Measurements from ENCODE around the gene YARS1. TPM values are rescaled to one million over a fixed set of nuclear protein-coding genes. Genes with fewer than 3 reads are reported as not detected.

The YARS1 gene
- total RNA-seq, 1 donor from 2014 or later: 29.8 TPM

- ATAC-seq: no peak
- DNase-seq (ENCODE audit: missing footprints): no peak
- intact Hi-C loops (cut with DNase I): no loop called here
Observed at GRCh38 chr1:32770221-32770731, 46.9 kb downstream of the YARS1 start.

- no peak for ATAC-seq
- no peak for DNase-seq (ENCODE audit: missing footprints)
- intact Hi-C loops (cut with DNase I): no loop called here
Observed at GRCh38 chr1:32769524-32770220, 47.5 kb downstream of the YARS1 start.

- no peak for ATAC-seq
- intact Hi-C loops (cut with DNase I): no loop called here
- DNase-seq (ENCODE audit: missing footprints): no peak
Observed at GRCh38 chr1:32768110-32768850, 48.9 kb downstream of the YARS1 start.

GRCh38 chr1:32767641-32768040 is 49.5 kb downstream of the YARS1 start:
- intact Hi-C loops (cut with DNase I): no loop called here
- ATAC-seq (no peak), DNase-seq (ENCODE audit: missing footprints) (no peak)

- DNase-seq (ENCODE audit: missing footprints) (no peak), ATAC-seq (no peak)
- intact Hi-C loops (cut with DNase I): no loop called here
Observed at GRCh38 chr1:32767156-32767555, 50.0 kb downstream of the YARS1 start.

- intact Hi-C loops (cut with DNase I): no loop called here
- ATAC-seq (no peak), DNase-seq (ENCODE audit: missing footprints) (no peak)
Observed at GRCh38 chr1:32766328-32766972, 50.7 kb downstream of the YARS1 start.

- no peak for ATAC-seq
- DNase-seq (ENCODE audit: missing footprints): no peak
- intact Hi-C loops (cut with DNase I): no loop called here
Observed at GRCh38 chr1:32765570-32766327, 51.4 kb downstream of the YARS1 start.

- ATAC-seq: no peak
- intact Hi-C loops (cut with DNase I): no loop called here
- DNase-seq (ENCODE audit: missing footprints): no peak
Observed at GRCh38 chr1:32764826-32765569, 52.2 kb downstream of the YARS1 start.

GRCh38 chr1:32763221-32763620 is 53.9 kb downstream of the YARS1 start:
- DNase-seq (ENCODE audit: missing footprints) (no peak), ATAC-seq (no peak)
- intact Hi-C loops (cut with DNase I): no loop called here

- no peak for ATAC-seq
- intact Hi-C loops (cut with DNase I): no loop called here
- DNase-seq (ENCODE audit: missing footprints): no peak
Observed at GRCh38 chr1:32761936-32762335, 55.2 kb downstream of the YARS1 start.

GRCh38 chr1:32761253-32761877 is 55.8 kb downstream of the YARS1 start:
- no peak for ATAC-seq
- intact Hi-C loops (cut with DNase I): no loop called here
- no peak for DNase-seq (ENCODE audit: missing footprints)

GRCh38 chr1:32759997-32760623 is 57.0 kb downstream of the YARS1 start:
- no peak for ATAC-seq
- intact Hi-C loops (cut with DNase I): no loop called here
- no peak for DNase-seq (ENCODE audit: missing footprints)

- intact Hi-C loops (cut with DNase I): no loop called here
- ATAC-seq (no peak), DNase-seq (ENCODE audit: missing footprints) (no peak)
Observed at GRCh38 chr1:32759521-32759981, 57.6 kb downstream of the YARS1 start.

GRCh38 chr1:32758795-32759430 is 58.2 kb downstream of the YARS1 start:
- no peak for DNase-seq (ENCODE audit: missing footprints)
- ATAC-seq: no peak
- intact Hi-C loops (cut with DNase I): no loop called here

GRCh38 chr1:32758177-32758794 is 58.9 kb downstream of the YARS1 start:
- ATAC-seq: no peak
- DNase-seq (ENCODE audit: missing footprints): no peak
- intact Hi-C loops (cut with DNase I): no loop called here

- DNase-seq (ENCODE audit: missing footprints) (no peak), ATAC-seq (no peak)
- intact Hi-C loops (cut with DNase I): no loop called here
Observed at GRCh38 chr1:32757213-32757895, 59.8 kb downstream of the YARS1 start.

All from Right ventricle myocardium inferior (tissue), 1 donor.